HCT116 (cell line): Measurements from ENCODE around the gene MED9. TPM values are rescaled to one million over a fixed set of nuclear protein-coding genes. Genes with fewer than 3 reads are reported as not detected.

Experiments used
- ATAC-seq: fragments of 200-7000 bp; cut with Tn5 transposase; 2 replicates; pipeline ENCODE4 v1.9.1; 2020; ENCODE audit warnings: mild to moderate bottlenecking, moderate library complexity
- BruUV-seq: library from RNA; stranded (reverse); fragments of 400-500 nt; replicated peaks from 2 replicates; lab custom pipeline; 2021; lab: Mats Ljungman, UMichigan
- CTCF ChIA-PET: fragments of 300-600 bp; sonication (Branson Sonifier 250); formaldehyde crosslinking; loops from one replicate; lab custom pipeline; 2021; ENCODE audit warnings: antibody characterized with exemption; lab: Charles Lee
- POLR2A ChIA-PET: fragments of 300-600, 350-600 bp; sonication (Branson Sonifier 250); formaldehyde crosslinking; loops from one replicate; lab custom pipeline; 2021; ENCODE audit warnings: antibody characterized with exemption; lab: Charles Lee
- RAD21 ChIA-PET, 2 experiments: fragments of 300-600 bp; sonication (Branson Sonifier 250); formaldehyde crosslinking; loops; one replicate each; lab custom pipeline; 2023; ENCODE audit warnings: low total read pairs in 2 of 2; ENCODE audit not compliant: uncharacterized antibody in 2 of 2, unreplicated experiment in 2 of 2, low non-redundant PET in 1 of 2; lab: Charles Lee
- DNase-seq: peaks from one replicate; pipeline ENCODE4 v3.0.0-alpha.2; 2010; ENCODE audit warnings: low read depth, low spot score
- H2AFZ ChIP-seq: fragments of 200-600 bp; shearing (Covaris generic), sonication (generic); 2 replicates; pipeline ENCODE4 v1.6.1; 2017; ENCODE audit warnings: low read depth, mixed run types, mixed read lengths, antibody characterized with exemption, low read length; ENCODE audit not compliant: poor library complexity, severe bottlenecking
- H3K27ac ChIP-seq: 2 replicates; pipeline ENCODE4 v1.5.1; 2012; ENCODE audit warnings: low read depth, low read length
- H3K27me3 ChIP-seq: fragments of 200-600 bp; sonication (generic); 2 replicates; pipeline ENCODE4 v1.6.1; 2016; ENCODE audit warnings: mixed run types, low read length, mixed read lengths; ENCODE audit not compliant: insufficient read depth
- H3K36me3 ChIP-seq, 2 experiments: fragments of 200-500 bp in 1 of 2; fragments of 200-600 bp in 1 of 2; sonication (Bioruptor generic) in 1 of 2; sonication (generic) in 1 of 2; 2 replicates each; pipeline versions ENCODE4 v1.5.1 to v1.6.1; 2014 to 2016; ENCODE audit warnings: low read length in 2 of 2, inconsistent platforms in 1 of 2, mixed read lengths in 1 of 2, mixed run types in 1 of 2; ENCODE audit not compliant: insufficient read depth in 2 of 2, control insufficient read depth in 1 of 2
- H3K4me1 ChIP-seq, 2 experiments: fragments of 200-600 bp in 1 of 2; sonication (generic) in 1 of 2; 2 replicates each; pipeline versions ENCODE4 v1.5.1 to v1.6.1; 2012 to 2017; ENCODE audit warnings: low read length in 2 of 2, inconsistent platforms in 1 of 2, mild to moderate bottlenecking in 1 of 2, mixed read lengths in 1 of 2, mixed run types in 1 of 2, moderate library complexity in 1 of 2; ENCODE audit not compliant: insufficient read depth in 2 of 2, control insufficient read depth in 1 of 2
- H3K4me2 ChIP-seq: fragments of 200-600 bp; sonication (generic); 2 replicates; pipeline ENCODE4 v1.6.1; 2017; ENCODE audit warnings: mixed run types, low read length, mixed read lengths
- H3K4me3 ChIP-seq, 2 experiments: fragments of 200-600 bp in 1 of 2; sonication (generic) in 1 of 2; replicated peaks in 1 of 2; 2 replicates each; pipeline ENCODE4 v1.5.1; 2011 to 2016; ENCODE audit warnings: low read length in 2 of 2, control low read depth in 1 of 2, low read depth in 1 of 2, mild to moderate bottlenecking in 1 of 2, mixed read lengths in 1 of 2, mixed run types in 1 of 2
- H3K79me2 ChIP-seq: fragments of 200-600 bp; sonication (generic); 2 replicates; pipeline ENCODE4 v1.6.1; 2017; ENCODE audit warnings: mild to moderate bottlenecking, mixed run types, low read length, moderate library complexity, mixed read lengths; ENCODE audit not compliant: insufficient read depth
- H3K9ac ChIP-seq: fragments of 200-600 bp; sonication (generic); 2 replicates; pipeline ENCODE4 v1.6.1; 2016; ENCODE audit warnings: low read length, mixed read lengths
- H3K9me2 ChIP-seq: fragments of 200-600 bp; sonication (generic), shearing (Covaris generic); 2 replicates; pipeline ENCODE4 v1.6.1; 2017; ENCODE audit warnings: mixed run types, mild to moderate bottlenecking, moderate library complexity; ENCODE audit not compliant: insufficient read depth
- H3K9me3 ChIP-seq, 2 experiments: fragments of 200-500 bp in 1 of 2; fragments of 200-600 bp in 1 of 2; sonication (Bioruptor generic) in 1 of 2; sonication (generic) in 1 of 2; 2 replicates each; pipeline ENCODE4 v1.6.1; 2014 to 2017; ENCODE audit warnings: low read length in 2 of 2, mixed read lengths in 2 of 2, inconsistent platforms in 1 of 2, low read depth in 1 of 2, mild to moderate bottlenecking in 1 of 2, mixed run types in 1 of 2, moderate library complexity in 1 of 2; ENCODE audit not compliant: control insufficient read depth in 1 of 2, insufficient read depth in 1 of 2
- H4K20me1 ChIP-seq: fragments of 200-600 bp; sonication (generic), shearing (Covaris generic); 2 replicates; pipeline ENCODE4 v1.6.1; 2017; ENCODE audit warnings: mixed run types, mild to moderate bottlenecking, moderate library complexity; ENCODE audit not compliant: insufficient read depth
- EZH2 ChIP-seq: fragments of 200-600 bp; sonication (generic); IDR thresholded peaks from 2 replicates; pipeline ENCODE4 v1.6.1; 2017; ENCODE audit warnings: antibody characterized with exemption, mixed run types
- FOSL1 ChIP-seq: IDR thresholded peaks from 2 replicates; pipeline ENCODE4 v1.6.1; 2012; ENCODE audit warnings: low read depth
- JUND ChIP-seq: IDR thresholded peaks from 2 replicates; pipeline ENCODE4 v1.6.1; 2012
- MAX ChIP-seq: IDR thresholded peaks from 2 replicates; pipeline ENCODE4 v1.6.1; 2012
- SP1 ChIP-seq: IDR thresholded peaks from 2 replicates; pipeline ENCODE4 v1.6.1; 2012; ENCODE audit warnings: low read depth
- TCF7L2 ChIP-seq: IDR thresholded peaks from 2 replicates; pipeline ENCODE4 v1.7.0; 2011; ENCODE audit warnings: borderline replicate concordance, inconsistent platforms; ENCODE audit not compliant: insufficient read depth, insufficient read length; ENCODE audit errors: extremely low read depth
- ZNF274 ChIP-seq: fragments of 200-500 bp; sonication (Bioruptor generic); IDR thresholded peaks from 2 replicates; pipeline ENCODE4 v1.6.1; 2014; ENCODE audit warnings: mild to moderate bottlenecking, low read depth, low read length, inconsistent platforms
- intact Hi-C: fragments of 100-400 bp; cut with micrococcal nuclease; formaldehyde crosslinking; loops from 2 replicates; pipeline ENCODE4 v1.10.0; 2022
- total RNA-seq: library from RNA; stranded (reverse); gene quantifications from one replicate; pipeline ENCODE4 v1.2.1, GENCODE V29; 2021; ENCODE audit not compliant: unreplicated experiment

MED9 gene
- total RNA-seq, 1 experiment from 2014 or later: 13.9 TPM

- H3K27ac ChIP-seq: no peak overlapping the region
- RAD21 ChIA-PET: no interaction called here
- peaks cover 5 to 44% of the 10 kb centered on the region in 2 experiments; a peak in 3 of 4 replicates for H3K4me1 ChIP-seq
- BruUV-seq: no TSS peak
- H2AFZ ChIP-seq: no peak overlapping the region
- CTCF ChIA-PET: no interaction called here
- H3K9me3 ChIP-seq: no peaks in the 10 kb centered on the region
- H3K27me3 ChIP-seq: no peaks in the 10 kb centered on the region
- TF ChIP-seq SP1: no peak
- no peak for TF ChIP-seq MAX
- no peak for TF ChIP-seq JUND
- TF ChIP-seq EZH2: no peak
- no peak for TF ChIP-seq TCF7L2
- no peak for TF ChIP-seq FOSL1
- no peak for TF ChIP-seq ZNF274
- no peaks in the 10 kb centered on the region for H3K9me2 ChIP-seq
- no peak for DNase-seq
- no peak overlapping the region for H3K4me3 ChIP-seq
- no peak overlapping the region for H3K4me2 ChIP-seq
- intact Hi-C loops: no loop called here
- H3K36me3 ChIP-seq: no peaks in the 10 kb centered on the region
- no peaks in the 10 kb centered on the region for H3K79me2 ChIP-seq
- POLR2A ChIA-PET: no interaction called here
- no peak for ATAC-seq
- H3K9ac ChIP-seq: no peak overlapping the region
- no peaks in the 10 kb centered on the region for H4K20me1 ChIP-seq
Observed at GRCh38 chr17:17514993-17515933, 38.5 kb downstream of the MED9 start.
